ENCODE measurements around the gene EXPH5. TPM values are rescaled to one million over a fixed set of nuclear protein-coding genes. Genes with fewer than 3 reads are reported as not detected.

Gene EXPH5
- total RNA-seq, 1 experiment from 2014 or later = 18.3 TPM

- ATAC-seq = no peak
- peaks cover 6% of the 10 kb centered on the region; the same call in 1 of the 2 replicates for H3K79me2 ChIP-seq (ENCODE audit: insufficient read depth, low read length)
- RAD21 ChIA-PET (ENCODE audit: low non-redundant PET in 1 of 2, low total read pairs in 2 of 2, uncharacterized antibody in 2 of 2, unreplicated experiment in 2 of 2) = no interaction called here
- no peak overlapping the region for H3K27ac ChIP-seq (ENCODE audit: low read depth, low read length)
- H3K4me1 ChIP-seq (ENCODE audit: control insufficient read depth in 1 of 2, insufficient read depth in 2 of 2, low read length in 2 of 2) = no peaks in the 10 kb centered on the region
- no peak for DNase-seq (ENCODE audit: low read depth, low spot score)
- BruUV-seq (replicated peaks) = no TSS peak
- intact Hi-C loops (cut with micrococcal nuclease) = no loop called here
- TF ChIP-seq RAD21 (IDR thresholded peaks at IDR 0.05; ENCODE audit: low read depth) (no peak), EGR1 (IDR thresholded peaks at IDR 0.05; ENCODE audit: low read depth) (no peak), JUND (IDR thresholded peaks at IDR 0.05) (no peak), ATF3 (IDR thresholded peaks at IDR 0.05) (no peak), SRF (IDR thresholded peaks at IDR 0.05; ENCODE audit: low read depth) (no peak), ZNF274 (IDR thresholded peaks at IDR 0.05; ENCODE audit: low read depth, low read length) (no peak), FOSL1 (IDR thresholded peaks at IDR 0.05; ENCODE audit: low read depth) (no peak), CBX3 (IDR thresholded peaks at IDR 0.05; ENCODE audit: low read depth) (no peak), EZH2 (IDR thresholded peaks at IDR 0.05) (no peak), REST (IDR thresholded peaks at IDR 0.05; ENCODE audit: low read depth) (no peak), YY1 (IDR thresholded peaks at IDR 0.05; ENCODE audit: extremely low read depth, insufficient replicate concordance, low read depth, low read length) (no peak)
- TF ChIP-seq, protein P1, sequence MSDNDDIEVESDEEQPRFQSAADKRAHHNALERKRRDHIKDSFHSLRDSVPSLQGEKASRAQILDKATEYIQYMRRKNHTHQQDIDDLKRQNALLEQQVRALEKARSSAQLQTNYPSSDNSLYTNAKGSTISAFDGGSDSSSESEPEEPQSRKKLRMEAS (IDR thresholded peaks at IDR 0.05) = no peak
- TF ChIP-seq, protein P2, sequence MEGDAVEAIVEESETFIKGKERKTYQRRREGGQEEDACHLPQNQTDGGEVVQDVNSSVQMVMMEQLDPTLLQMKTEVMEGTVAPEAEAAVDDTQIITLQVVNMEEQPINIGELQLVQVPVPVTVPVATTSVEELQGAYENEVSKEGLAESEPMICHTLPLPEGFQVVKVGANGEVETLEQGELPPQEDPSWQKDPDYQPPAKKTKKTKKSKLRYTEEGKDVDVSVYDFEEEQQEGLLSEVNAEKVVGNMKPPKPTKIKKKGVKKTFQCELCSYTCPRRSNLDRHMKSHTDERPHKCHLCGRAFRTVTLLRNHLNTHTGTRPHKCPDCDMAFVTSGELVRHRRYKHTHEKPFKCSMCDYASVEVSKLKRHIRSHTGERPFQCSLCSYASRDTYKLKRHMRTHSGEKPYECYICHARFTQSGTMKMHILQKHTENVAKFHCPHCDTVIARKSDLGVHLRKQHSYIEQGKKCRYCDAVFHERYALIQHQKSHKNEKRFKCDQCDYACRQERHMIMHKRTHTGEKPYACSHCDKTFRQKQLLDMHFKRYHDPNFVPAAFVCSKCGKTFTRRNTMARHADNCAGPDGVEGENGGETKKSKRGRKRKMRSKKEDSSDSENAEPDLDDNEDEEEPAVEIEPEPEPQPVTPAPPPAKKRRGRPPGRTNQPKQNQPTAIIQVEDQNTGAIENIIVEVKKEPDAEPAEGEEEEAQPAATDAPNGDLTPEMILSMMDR (IDR thresholded peaks at IDR 0.05 in 2 of 3, conservative IDR thresholded peaks at IDR 0.05 in 1 of 3; ENCODE audit: borderline replicate concordance in 1 of 3, insufficient read depth in 1 of 3, low read depth in 2 of 3, low read length in 2 of 3) = no peak
- POLR2A ChIA-PET = no interaction called here
- H4K20me1 ChIP-seq (ENCODE audit: insufficient read depth) = no peaks in the 10 kb centered on the region
- H3K9me2 ChIP-seq (ENCODE audit: insufficient read depth) = no peaks in the 10 kb centered on the region
- H3K9me3 ChIP-seq (ENCODE audit: control insufficient read depth in 1 of 2, insufficient read depth in 1 of 2, low read depth in 1 of 2, low read length in 2 of 2) = no peaks in the 10 kb centered on the region
- H3K4me3 ChIP-seq (replicated peaks in 1 of 2; ENCODE audit: low read depth in 1 of 2, low read length in 2 of 2) = no peak overlapping the region
- H3K36me3 ChIP-seq (ENCODE audit: control insufficient read depth in 1 of 2, insufficient read depth in 2 of 2, low read length in 2 of 2) = 0 out of 4 replicates have a peak, but pooled peaks cover 0 to 3% of the 10 kb centered on the region in 2 experiments
- CTCF ChIA-PET = no interaction called here
- no peak overlapping the region for H3K9ac ChIP-seq (ENCODE audit: low read length)
- H2AFZ ChIP-seq (ENCODE audit: low read depth, low read length, poor library complexity, severe bottlenecking) = no peak overlapping the region
- no peak overlapping the region for H3K4me2 ChIP-seq (ENCODE audit: low read length)
- no peaks in the 10 kb centered on the region for H3K27me3 ChIP-seq (ENCODE audit: insufficient read depth, low read length)
Measured at GRCh38 chr11:108580645-108581044, 12.9 kb downstream of the EXPH5 start.

All from HCT116 (cell line).